HUDEP-2 (cell line): Measurements from ENCODE around the gene PHF19.
A peak's percentile ranks its signal among the peaks of the same experiment; 100 is the strongest.

ENCODE experiments used
- DNase-seq, 76 experiments: peaks; one replicate each; lab custom pipeline; 2025; ENCODE audit not compliant: unreplicated experiment in 76 of 76; lab: John Stamatoyannopoulos, UW

PHF19 gene

DNA sequence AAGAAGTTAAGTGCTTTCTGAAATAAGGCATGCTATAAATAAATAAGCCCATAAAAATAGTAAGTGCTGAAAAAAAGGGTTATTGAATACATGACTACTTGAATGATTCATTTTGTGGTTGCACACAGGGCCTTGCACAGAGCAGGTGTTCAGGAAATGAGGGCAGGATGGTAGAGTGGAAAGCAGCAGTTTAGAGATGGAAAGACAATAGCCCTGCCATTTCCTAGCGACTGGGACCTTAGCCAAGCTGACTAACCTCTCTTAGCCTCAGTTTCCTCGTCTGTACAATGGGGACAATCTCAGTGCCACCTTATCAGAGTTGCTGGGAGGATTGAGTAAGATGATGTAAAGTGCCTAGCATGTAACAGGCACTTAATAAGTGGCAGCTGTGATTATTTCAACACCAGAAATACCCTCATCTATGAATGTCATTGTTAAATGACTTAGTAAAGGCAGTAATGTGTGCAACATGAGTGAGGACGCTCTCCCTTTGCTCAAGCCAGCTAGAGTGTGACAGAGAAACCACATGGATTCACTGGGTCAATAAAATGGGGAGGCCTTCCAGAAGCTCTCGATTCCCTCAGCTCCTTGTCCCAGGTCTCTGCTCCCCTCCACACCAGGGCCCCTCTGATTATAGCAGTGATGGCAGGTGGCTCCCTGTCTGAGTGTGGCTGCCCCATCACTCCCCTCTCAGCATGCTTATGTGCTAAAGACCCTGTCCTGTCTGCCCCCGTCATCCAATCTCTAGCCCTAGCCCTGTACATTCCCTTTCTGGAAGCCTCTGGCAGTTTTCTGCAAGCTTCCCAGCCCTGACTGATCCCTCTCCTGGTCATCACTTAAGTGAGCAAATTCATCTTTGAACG, 16.0 kb upstream of the PHF19 start:
- DNase-seq: no peak

DNA sequence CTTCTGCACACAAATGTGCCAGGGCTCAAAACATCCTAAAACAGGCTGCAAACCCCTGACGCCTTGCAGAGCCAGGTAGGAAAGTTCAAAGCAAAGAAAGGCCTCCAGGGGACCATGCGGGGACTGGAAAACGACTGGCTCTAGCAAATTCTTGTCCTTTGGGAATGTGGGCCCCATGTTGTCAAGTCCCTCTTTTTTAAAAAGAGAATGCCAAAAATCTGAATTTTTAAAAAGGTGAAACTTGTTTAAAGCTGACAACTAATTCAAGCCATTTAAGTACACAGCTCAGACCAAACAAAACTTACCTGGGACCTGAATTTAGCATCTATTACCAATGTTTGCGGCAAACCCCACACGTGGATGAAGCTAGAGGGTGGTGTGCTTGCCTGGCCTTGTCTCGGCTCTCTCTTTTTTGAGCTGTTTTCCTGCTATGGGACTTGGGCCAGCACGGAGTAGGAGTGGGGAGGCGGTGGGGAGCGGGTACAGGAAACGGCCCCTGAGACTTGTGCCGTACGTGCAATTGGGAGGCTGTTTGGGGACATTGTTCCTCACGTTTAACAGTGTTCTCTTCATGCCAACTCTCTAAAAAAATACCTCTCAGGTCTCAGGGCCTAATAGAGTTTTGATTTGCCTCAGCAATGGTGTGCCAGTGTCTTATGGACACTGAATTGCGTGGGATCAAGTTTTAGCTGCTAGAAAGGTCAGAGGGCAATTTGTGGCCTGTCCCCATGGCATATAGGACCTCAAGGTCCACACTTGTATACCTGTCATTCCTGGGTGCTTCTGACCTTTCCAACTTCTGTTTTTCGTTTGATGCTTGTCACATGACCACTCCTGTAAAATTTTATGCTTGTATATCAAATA, 15.1 kb upstream of the PHF19 start:
- DNase-seq: no peak

DNA sequence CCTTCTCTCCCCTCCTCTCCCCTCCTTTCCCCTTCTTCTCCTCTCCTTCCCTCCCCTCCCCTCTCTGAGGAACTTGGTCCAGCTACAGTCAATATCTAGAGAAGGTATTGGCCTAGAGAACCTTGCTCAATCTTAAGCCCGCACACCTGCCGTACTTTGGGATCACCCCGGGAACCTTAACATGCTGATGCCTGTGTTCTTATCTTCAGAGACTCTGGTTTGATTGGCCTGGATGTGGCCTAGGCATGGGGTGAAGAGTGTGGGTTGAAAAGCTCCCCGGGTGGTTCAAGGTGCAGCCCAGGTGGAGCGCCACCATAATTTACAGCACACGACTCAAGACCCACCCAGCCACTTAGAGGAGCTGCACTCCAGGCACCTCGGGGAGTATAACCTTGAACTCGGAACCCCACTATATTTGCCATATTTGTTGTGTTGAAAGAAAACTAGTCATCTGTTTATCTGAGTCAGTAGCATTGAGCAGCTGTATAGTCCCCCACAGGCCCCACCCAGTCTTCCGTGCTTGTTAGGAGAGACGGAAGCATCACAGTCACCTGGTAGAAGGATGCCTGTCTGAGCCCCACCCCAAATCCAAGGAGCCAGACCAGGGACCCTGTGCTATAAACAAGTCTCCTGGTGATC, 14.4 kb upstream of the PHF19 start:
- no peak for DNase-seq

DNA sequence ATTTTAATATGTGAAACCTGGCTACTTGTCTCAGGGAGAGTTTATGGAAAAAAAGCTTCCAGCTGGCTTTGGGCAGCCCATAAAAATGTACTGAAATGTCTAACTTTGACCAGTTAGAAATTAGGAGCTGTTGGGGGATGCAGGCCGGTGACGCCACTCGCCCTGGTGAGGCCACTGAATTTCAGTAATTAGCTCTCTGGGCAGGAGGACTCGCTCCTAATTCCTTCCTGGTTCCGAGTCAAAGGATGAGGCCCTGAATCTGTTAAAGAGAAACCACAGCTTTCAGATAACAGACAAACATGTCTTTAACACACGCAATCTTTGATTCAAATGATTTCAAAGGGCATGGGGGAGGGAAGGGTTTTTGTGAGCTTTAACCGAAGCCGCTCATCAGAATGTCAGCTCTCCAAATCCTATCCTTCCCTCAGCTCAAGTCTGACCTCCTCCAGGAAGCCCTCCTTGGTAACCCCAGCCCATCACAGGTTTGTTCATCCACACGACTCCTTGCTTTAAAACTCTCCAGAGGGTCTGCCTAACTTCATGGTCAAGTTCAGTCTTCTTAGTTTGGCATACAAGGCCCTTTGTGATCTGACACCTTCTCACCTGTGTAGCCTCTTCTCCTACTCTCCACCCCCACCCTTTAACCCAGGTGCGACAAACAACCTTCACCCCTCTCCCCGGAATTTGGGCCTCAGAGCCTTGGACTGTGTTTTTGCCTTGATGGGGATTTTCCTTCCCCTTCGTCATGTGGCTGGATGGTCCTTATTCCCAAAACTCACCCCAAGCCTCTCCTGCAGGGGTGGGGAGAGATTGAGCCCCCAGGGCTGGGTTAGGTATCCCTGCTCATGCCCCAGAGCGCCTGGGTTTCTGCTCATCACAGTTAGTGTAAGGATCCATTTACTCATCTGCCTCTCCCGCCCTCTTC, 13.6 kb upstream of the PHF19 start:
- no peak for DNase-seq

DNA sequence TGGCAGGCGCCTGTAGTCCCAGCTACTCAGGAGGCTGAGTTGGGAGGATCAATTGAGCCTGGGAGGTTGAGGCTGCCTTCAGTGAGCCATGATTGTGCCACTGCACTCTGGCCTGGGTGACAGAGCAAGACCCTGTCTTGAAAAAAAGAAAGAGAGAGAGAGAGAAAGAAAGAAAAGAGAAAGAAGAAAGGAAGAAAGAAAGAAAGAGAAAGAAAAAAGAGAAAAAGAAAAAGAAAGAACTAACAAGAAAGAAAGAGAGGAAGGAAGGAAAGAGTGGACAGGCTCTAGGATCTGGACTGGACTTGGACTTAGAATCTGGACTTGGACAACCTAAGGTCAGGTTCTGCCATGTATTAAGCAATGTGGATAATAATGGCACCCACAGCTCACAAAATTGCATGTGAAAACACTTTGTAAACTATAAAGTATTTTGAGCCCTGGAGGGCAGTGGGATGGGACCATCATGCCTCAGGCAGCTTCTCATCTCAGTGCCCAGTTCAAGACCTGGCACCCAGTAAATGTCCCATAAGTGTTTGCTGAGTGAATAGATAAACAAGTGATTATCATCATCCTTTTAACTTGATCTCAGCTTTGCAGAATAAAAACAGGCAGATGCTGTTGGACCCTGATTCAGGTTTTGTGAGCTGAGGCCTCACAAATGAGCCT, 12.8 kb upstream of the PHF19 start:
- DNase-seq: no peak

DNA sequence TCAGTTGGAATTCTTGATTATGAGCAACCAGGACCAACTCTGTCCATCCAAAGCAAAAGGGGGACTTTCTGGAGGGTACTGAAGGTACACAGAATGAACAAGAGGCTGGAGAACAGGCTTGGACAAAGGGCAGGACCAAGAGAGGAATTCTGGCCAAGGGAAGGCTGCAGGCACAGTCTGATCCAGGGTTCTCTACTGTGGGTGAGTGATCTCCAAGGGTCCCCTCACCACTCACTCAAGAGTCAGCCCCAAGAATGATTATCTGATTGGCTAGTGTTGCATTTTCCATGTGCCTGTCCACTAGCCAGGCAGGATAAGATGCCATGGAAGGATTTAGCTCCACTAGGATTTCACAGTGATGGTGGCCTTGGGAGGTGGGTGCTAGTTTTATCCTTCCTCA, 11.6 kb upstream of the PHF19 start:
- DNase-seq: no peak

DNA sequence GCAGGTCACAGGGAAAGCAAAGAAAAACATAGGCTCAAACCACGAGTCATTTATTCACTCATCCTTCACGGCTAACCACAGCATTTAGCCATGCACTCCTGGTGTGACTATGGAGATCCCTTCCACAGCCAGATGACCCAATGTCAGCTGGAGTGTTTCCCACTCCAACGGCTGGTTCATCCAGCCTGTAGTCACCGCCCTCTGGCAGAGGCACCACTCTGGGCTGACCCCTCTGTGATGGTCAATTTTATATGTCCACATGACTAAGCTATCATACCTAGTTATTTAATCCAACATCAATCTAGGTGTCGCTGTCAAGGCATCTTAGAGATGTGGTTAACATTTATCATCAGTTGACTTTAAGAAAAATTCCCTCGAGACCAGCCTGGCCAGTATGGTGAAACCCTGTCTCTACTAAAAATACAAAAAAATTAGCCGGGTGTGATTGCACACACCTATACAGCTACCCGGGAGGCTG, 9.5 kb upstream of the PHF19 start:
- DNase-seq: no peak

DNA sequence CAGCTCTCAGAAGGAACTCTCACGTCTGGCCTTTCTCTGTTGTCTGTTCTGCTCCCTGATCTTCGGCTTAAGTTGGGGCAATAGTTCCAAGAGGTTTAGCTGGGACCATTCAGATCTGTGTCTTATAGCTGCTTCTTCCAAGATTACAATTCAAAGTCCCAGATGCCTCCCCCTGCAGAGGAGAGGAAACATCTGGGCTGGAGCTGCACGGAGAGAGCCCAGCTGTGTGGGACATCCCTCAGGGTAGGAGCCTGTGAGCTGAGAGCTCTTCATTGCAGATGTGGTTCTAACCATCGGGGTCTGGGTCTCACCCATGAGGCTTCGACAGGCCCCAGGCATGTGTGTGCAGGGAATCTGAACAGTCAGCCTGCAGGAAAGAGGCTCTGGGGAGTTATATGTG, 9.0 kb upstream of the PHF19 start:
- DNase-seq: no peak

DNA sequence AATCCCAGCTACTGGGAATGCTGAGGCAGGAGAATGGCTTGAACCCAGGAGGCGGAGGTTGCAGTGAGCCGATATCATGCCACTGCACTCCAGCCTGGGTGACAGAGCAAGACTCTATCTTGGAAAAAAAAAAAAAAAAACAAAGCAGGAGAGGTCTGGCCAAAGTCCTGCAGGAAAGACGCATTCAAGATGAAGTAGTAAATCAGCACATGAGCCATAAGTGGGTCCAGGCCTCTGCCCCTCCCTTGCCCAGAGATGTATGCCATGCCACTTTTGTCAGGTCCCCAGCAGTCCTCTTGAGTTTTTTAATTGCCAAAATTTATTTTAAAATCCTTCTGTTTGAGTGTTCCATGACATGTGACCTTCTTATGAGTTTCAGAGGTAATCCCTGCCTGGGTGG, 8.5 kb upstream of the PHF19 start:
- DNase-seq: no peak

DNA sequence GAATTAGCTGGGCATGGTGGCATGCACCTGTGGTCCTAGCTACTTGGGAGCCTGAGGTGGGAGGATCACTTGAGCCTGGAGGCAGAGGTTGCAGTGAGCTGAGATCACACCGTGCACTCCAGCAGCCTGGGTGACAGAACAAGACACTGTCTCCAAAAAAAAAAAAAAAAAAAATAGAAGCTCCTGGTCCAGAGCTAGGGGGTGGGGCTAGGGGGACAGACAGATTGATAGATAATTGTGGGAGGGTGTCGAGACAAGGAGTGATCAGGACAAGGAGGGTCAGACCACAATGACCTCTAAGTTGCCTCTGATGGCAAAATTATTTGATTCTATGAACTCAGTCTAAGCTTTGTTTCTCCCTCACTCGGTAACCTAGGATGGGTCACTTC, 6.6 kb upstream of the PHF19 start:
- no peak for DNase-seq

DNA sequence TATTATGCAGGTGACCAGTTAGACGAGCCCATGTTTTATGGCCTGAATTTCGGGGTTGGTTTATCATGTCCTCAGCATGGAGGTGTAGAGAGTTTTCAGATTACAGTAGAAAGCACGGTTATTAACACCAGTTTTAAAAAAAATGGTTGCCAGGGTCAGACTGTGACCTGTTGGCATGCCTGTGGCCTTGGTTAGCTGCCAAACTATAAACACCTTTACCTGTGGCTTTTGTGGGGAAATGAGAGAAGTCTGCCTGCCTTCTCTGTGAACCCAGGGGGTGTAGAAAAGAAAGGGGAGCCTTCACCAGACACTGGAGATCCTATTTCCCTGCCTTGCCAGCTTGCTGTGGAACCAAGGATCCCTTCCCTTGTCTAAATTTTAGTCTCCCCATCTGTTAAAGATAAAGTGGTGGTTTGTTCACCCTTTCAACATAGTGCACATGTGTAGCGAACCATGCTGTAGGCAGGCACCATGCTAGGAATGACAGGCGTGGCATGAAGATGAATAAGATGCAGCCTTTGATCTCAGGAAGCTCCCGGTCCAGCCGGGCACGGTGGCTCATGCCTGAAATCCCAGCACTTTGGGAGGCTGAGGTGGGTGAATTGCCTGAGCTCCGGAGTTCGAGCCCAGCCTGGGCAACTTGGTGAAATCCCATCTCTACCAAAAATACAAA, 6.1 kb upstream of the PHF19 start:
- no peak for DNase-seq

DNA sequence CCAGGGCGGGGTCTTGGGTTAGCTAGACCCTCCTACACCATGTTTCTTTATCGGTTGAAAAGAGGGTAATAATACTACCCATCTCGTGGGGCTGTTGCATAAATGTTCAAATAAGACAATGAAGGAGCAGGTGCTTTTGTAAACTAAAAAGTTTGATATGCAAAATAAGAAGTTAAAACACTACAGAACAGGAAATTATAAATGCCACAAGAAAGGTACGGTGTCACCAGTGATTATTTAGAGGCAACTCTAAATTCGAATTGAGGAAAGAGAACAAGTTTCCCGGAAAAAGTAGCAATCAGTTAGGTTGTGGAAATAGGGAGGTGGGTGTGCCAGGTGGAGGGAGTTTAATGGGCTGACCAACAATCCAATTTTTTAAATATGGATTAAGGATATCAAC, 2.5 kb upstream of the PHF19 start:
- DNase-seq: no peak

DNA sequence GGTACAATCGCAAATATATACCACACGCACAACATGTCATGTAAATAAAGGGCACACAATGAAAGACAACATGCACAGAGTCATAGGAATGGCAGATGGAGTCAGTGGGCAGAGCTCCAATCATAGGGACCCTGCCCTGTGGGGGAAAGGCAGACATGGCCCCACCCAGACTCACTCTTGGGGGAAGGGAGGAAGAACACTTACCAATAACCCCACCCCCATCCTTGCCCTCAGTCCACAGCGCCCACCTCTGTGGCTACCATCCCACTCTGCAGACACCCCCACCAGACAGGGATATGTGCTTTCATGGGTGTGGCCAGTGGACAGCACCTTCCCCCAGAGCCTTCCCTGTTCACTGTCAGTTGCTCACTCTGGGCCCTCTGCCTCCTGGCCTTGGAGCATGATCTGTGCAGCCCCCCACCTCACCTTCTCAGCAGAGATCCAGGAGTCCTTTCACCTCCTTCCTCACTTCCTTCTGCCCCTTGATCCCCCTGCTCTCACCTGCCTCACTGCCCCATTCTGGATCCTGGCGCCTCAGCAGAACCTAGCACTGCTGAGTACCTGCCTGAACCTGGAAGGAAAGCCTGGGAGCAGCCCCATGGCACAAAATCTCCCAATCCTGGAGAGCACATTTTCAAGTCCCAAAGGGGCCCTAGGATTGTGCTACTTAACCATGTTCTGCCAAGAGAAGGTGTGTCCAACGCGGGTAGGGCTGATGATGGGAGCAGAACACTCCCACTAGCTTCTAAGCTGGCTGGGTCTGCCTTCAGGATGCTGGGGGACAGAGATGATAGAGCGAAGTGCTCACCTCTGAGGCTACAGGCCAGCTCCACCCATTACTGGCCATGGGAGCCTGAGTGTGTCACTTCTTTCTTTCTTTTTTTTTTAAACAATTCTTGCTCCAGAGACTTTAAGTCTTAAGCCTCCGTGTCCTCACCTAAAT, 1.5 kb upstream of the PHF19 start:
- peak in 17 of 76 experiments; percentile 1 to 36 (median 14) for DNase-seq

DNA sequence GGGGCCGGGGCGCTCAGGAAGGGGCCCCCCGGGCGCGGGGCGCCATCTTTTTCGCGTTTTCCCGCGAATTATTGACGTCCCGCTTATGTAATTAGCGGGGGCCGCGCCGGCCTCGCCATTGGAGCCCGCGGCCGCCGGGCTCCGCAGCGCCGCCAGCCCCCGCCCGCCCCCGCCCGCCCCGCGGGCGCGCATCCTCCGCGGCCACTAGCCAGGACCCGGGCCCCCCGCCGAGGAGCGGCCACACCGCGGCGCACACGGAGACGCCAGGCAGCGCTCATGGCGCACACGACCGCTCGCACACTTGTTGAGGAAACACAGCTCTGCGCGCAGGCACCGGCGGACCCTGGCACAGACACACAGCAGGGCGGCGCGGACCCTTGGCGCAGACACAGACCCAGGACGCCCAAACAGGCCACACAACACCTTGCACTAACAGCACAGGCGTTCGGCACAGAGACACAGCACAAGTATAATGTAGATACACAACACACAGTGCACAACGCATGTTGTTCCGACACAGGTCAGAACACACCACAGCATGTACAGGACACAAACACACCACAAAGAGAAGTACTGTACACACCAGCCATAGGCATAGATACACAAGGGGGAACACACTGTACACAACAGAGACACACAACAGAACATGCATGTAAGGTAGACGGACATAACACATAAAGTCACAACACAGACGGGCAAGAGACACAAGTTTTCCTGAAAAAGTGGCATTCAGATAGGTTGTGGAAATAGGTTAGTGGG, 467 bp upstream of the PHF19 start:
- DNase-seq: peak in 70 of 76 experiments; percentile 8 to 75 (median 54)

DNA sequence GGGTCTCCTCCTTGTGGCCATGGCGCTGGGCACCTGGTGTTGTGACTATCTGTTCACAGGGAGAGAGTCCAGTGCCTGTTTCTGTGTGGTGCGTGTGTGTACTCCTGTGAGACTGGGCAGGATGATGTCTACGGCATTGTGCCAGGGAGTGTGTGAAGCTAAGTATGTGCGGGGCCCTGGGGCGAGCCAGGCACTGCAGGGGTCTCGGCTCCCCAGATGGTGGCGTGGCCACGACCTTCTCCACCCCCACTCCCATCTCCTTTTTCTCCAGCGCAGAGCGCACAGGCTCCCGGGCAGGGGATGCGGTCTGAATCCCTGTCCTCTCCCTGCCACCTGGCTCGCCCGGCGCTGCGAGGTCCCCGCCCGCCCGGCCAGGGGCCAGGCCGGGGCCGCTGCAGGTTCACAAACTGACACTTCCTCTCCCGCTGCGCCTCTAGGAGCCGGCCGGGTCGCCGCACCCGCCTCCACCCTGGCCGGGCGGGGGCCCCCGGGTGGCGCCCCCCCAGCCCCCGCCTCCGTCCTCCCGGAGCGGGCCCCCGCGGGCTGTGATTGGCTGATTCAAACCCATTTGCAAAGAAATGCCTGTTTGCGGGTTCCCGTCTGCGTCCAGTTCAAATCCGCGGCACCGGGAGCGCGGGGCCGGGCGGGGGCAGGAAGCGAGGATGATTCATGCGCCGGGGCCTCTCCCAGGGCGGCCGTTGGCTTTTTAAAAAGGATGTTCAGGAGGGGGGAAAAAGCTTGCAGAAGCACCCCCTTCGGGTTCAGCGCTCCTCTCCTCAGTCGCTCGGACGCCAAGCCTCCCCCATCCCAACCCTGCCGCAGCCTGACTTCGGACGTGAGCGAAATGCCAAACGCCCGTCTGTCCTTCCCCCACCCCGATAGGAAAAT, 790 bp downstream of the PHF19 start:
- peak in 73 of 76 experiments; percentile 29 to 92 (median 82) for DNase-seq

DNA sequence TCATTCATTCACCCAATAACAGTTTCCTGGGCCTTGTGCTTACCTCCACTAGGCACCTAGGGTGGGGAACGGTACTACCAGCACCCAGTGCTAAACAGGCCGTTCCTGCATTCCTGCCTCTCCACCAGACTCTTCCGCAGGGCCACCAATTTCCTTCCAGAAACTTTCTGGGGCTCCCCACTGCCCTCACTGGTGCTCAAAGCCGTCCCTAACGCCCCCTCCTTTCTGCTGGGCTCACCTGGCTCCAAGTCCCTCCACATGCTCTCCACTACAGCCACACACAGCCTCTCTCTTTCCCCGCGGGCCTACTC, 1.4 kb downstream of the PHF19 start:
- no peak for DNase-seq

DNA sequence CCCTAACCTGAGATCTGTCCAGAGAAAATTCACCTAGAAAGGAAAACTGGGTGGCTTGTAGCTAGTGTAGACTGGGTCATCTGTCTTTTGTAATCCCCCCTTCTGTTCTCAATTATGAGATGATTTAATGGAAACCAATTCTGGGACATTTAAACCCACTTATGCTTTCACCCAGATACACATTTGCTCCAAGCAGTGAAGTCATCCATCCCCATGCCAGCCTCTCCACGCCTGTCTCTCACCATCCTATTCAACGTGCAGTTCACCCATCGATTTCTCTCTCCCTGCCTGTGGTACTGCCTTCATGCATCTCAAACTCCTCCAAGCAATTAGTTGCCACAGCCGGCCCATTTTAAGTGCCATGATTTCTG, 1.8 kb downstream of the PHF19 start:
- no peak for DNase-seq
